Stomach (tissue), 9 donors: ENCODE results near the gene ATRNL1. TPM values are rescaled to one million over a fixed set of nuclear protein-coding genes. Genes with fewer than 3 reads are reported as not detected.

Experiments used
- DNase-seq, 2 donors: peaks; one replicate each; pipeline versions ENCODE4 v3.0.0 to v3.0.0-alpha.2; 2013 to 2019
- H3K27ac ChIP-seq, 5 donors: fragments of 200-600 bp in 4 of 5; sonication (generic) in 4 of 5; one replicate each; pipeline ENCODE4 v1.5.1; 2013 to 2019; ENCODE audit warnings: mild to moderate bottlenecking in 1 of 5, moderate library complexity in 1 of 5
- H3K27me3 ChIP-seq, 3 donors: fragments of 200-600 bp; sonication (generic); one replicate each; pipeline ENCODE4 v1.5.1; 2017 to 2019; ENCODE audit warnings: mixed run types in 1 of 3
- H3K36me3 ChIP-seq, 4 donors: fragments of 200-600 bp; sonication (generic); 1 replicate in 3 of 4; 2 replicates in 1 of 4; pipeline ENCODE4 v1.5.1; 2016 to 2019
- H3K4me1 ChIP-seq, 4 donors: fragments of 200-600 bp; sonication (generic); one replicate each; pipeline ENCODE4 v1.5.1; 2016 to 2019
- H3K4me3 ChIP-seq, 4 donors: fragments of 200-600 bp; sonication (generic) in 3 of 4; one replicate each; pipeline ENCODE4 v1.5.1; 2016 to 2019; ENCODE audit warnings: mild to moderate bottlenecking in 1 of 4
- H3K9me3 ChIP-seq, 4 donors: fragments of 200-600 bp; sonication (generic); one replicate each; pipeline ENCODE4 v1.5.1; 2016 to 2019
- EP300 ChIP-seq: sonication (generic); formaldehyde crosslinking; IDR thresholded peaks from one replicate; pipeline ENCODE4 v1.6.1; 2017; ENCODE audit warnings: antibody characterized with exemption
- POLR2A ChIP-seq, 4 donors: fragments of 450-650 bp; IDR thresholded peaks; one replicate each; pipeline ENCODE4 v1.6.1; 2016; ENCODE audit warnings: antibody characterized with exemption in 4 of 4, control low read depth in 2 of 4, mild to moderate bottlenecking in 1 of 4, moderate library complexity in 1 of 4
- POLR2AphosphoS5 ChIP-seq, 3 donors: sonication (generic); formaldehyde crosslinking; IDR thresholded peaks; one replicate each; pipeline ENCODE4 v1.6.1; 2016; ENCODE audit warnings: antibody characterized with exemption in 3 of 3
- WGBS, 5 donors: extraction: QIAGEN DNeasy Blood & Tissue Kit in 3 of 5; methylation state at CpG; one replicate each; pipeline versions ENCODE4 v1.1.5 to v1.1.7; 2013 to 2018; 5-methylcytosine and 5-hydroxymethylcytosine counted together
- intact Hi-C: fragments of 100-400 bp; cut with DNase I; formaldehyde crosslinking; loops from one replicate; pipeline ENCODE4 v1.15.1; 2023; ENCODE audit warnings: low total_unique reads
- polyA plus RNA-seq, 3 donors: library from polyadenylated mRNA; stranded (reverse); fragments of 200-250 nt; gene quantifications; one replicate each; pipeline ENCODE4 v1.2.3, GENCODE V29; 2013
- total RNA-seq, 5 donors: library from RNA; depleted of rRNA; stranded (reverse); fragments of >200 nt; gene quantifications; one replicate each; pipeline versions ENCODE4 v1.1.0 to v1.2.3, GENCODE V29; 2014 to 2016
- TF ChIP-seq, protein P1 (sequence below), 7 experiments: fragments of 450-650 bp in 4 of 7; fragments of 200-600 bp in 3 of 7; sonication (generic) in 3 of 7; IDR thresholded peaks; one replicate each; pipeline ENCODE4 v1.5.1; 2016 to 2019; ENCODE audit warnings: antibody characterized with exemption in 7 of 7, control low read depth in 2 of 7, mild to moderate bottlenecking in 1 of 7
- donor health status: healthy with polysubstance abuse.
- donor health status: Bipolar disorder and iron deficiency.
- donor health status: healthy.

The ATRNL1 gene
- total and polyA plus RNA-seq, 8 donors, result 0.12 to 50.7 (median 0.72) TPM; not detected in 1

DNA sequence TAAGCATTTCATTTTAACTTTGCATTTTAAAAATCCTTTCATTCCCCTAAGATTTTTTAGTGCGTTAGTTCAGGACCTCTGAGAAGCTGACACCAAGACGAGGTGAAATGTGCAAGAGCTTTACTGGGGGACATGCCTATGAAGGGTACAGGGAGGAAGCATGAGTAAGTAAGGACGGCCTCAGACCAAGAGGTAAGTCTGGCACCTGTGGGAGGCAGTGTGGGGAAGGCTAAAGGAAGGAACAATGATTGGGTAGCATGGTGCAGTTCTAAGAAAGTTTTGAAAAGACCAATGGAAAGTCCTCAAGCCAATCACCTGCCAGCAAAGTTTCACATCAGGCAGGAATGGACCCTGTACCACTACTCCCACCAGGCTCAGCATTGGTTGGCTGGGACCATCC is 810.7 kb downstream of the ATRNL1 start:
- H3K4me1 ChIP-seq, result no peaks in the 10 kb centered on the region
- no peak overlapping the region for H3K4me3 ChIP-seq
- H3K9me3 ChIP-seq, result no peaks in the 10 kb centered on the region
- no peaks in the 10 kb centered on the region for H3K36me3 ChIP-seq
- intact Hi-C loops, result no loop called here
- DNase-seq, result no peak
- H3K27me3 ChIP-seq, result no peaks in the 10 kb centered on the region
- no peak overlapping the region for H3K27ac ChIP-seq
- WGBS, 5 donors, result 79 to 93% (median 89%) methylated on average over 3 of the region's 3 CpGs
- TF ChIP-seq POLR2A (IDR thresholded peaks at IDR 0.05), result no peak
- TF ChIP-seq, protein P1, sequence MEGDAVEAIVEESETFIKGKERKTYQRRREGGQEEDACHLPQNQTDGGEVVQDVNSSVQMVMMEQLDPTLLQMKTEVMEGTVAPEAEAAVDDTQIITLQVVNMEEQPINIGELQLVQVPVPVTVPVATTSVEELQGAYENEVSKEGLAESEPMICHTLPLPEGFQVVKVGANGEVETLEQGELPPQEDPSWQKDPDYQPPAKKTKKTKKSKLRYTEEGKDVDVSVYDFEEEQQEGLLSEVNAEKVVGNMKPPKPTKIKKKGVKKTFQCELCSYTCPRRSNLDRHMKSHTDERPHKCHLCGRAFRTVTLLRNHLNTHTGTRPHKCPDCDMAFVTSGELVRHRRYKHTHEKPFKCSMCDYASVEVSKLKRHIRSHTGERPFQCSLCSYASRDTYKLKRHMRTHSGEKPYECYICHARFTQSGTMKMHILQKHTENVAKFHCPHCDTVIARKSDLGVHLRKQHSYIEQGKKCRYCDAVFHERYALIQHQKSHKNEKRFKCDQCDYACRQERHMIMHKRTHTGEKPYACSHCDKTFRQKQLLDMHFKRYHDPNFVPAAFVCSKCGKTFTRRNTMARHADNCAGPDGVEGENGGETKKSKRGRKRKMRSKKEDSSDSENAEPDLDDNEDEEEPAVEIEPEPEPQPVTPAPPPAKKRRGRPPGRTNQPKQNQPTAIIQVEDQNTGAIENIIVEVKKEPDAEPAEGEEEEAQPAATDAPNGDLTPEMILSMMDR (IDR thresholded peaks at IDR 0.05), result no peak
- TF ChIP-seq POLR2AphosphoS5 (IDR thresholded peaks at IDR 0.05), result no peak
- TF ChIP-seq EP300, result no peak

DNA sequence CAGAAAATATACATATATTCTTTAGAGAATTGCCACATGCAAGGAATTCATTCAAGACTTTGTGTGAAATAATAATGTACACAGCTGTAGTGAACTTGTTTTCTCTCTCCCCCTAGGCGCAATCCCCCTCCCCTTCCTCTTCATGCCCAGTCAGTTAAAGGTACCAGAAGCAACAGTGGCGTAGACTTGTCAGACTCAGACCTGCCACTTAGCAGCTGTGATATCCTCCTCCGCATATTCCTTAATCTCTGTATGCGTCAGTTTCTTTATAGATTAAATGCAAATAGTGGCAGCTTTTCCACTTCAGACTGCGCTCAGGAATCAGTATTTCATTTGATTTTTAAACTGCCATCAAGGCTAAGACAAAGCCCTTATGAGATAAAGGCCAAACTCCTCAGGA is 815.9 kb downstream of the ATRNL1 start:
- Histone ChIP-seq H3K27ac (no peak overlapping the region), H3K4me1 (no peaks in the 10 kb centered on the region), H3K9me3 (no peaks in the 10 kb centered on the region), H3K4me3 (no peak overlapping the region), H3K27me3 (no peaks in the 10 kb centered on the region), H3K36me3 (no peaks in the 10 kb centered on the region)
- no peak for DNase-seq
- TF ChIP-seq, protein P1 (IDR thresholded peaks at IDR 0.05), result no peak
- TF ChIP-seq POLR2A (IDR thresholded peaks at IDR 0.05) (no peak), POLR2AphosphoS5 (IDR thresholded peaks at IDR 0.05) (no peak), EP300 (no peak)
- intact Hi-C loops, result no loop called here
- WGBS, 5 donors, result 73 to 82% (median 77%) methylated on average over 5 of the region's 5 CpGs

DNA sequence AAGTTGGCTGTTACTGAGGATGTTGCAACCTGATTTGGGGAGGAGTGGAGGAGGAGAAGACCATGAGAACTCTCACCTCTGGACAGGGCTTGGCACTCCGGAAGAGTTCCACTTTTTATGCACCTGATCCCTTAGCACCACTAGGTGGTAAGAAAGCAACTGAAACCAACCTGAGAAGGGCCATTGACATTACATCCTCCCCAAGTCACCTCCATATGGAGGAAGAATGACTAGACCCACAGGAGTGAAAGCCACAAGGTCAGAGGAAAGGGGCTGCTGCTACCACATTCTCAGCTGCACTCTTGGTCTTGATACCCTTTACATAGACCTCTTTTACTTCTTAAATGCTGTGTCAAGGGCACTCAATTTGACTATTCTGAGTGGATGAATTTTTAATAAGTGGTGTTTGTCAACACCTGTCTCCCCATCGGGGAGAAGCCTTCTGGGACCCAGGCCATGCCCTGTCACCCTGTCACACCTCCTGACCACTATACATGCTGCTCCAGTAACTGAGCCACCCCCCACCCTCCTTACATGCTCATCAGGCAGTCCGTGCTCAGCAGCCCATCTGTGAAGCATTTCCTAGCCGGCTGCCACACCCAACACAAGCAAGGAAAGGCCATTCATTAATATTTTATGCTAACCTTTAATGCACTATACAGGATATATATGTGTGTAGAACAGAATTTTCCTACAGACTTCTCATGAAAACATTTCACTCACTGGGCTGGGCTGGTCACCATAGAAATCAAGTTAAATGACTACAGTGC is 817.0 kb downstream of the ATRNL1 start:
- 67 to 83% (median 74%) methylated on average over 4 of the region's 4 CpGs for WGBS, 5 donors
- H3K4me1 ChIP-seq, result no peaks in the 10 kb centered on the region
- no peak for TF ChIP-seq EP300
- no peak for TF ChIP-seq POLR2AphosphoS5 (IDR thresholded peaks at IDR 0.05)
- TF ChIP-seq, protein P1 (IDR thresholded peaks at IDR 0.05), result no peak
- TF ChIP-seq POLR2A (IDR thresholded peaks at IDR 0.05), result no peak
- intact Hi-C loops, result no loop called here
- no peaks in the 10 kb centered on the region for H3K36me3 ChIP-seq
- no peaks in the 10 kb centered on the region for H3K9me3 ChIP-seq
- no peak overlapping the region for H3K27ac ChIP-seq
- DNase-seq, result no peak
- no peaks in the 10 kb centered on the region for H3K27me3 ChIP-seq
- no peak overlapping the region for H3K4me3 ChIP-seq

DNA sequence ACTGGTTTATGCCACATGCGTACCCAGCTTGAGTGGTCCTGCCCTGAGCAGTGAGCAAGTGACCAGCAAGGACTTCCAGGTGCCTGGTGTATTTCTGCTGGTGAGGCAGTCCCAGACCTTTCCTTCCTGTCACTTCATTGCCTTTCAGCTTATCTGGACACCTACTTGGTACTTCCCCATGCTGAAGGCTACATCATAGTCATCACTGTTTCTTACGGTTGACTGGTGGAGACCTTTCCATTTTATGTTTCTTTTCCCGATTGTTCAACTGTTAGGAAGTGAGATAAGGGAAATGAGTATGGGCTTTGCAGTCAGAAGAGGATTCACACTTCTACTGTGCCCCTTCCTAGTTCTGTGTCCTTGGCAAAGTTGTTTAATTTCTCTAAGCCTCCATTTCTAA is 821.3 kb downstream of the ATRNL1 start:
- 86 to 94% (median 89%) methylated on average over 3 of the region's 3 CpGs for WGBS, 5 donors

More for the DNA sequence above, 821.3 kb downstream of the ATRNL1 start:
- TF ChIP-seq, protein P1 (IDR thresholded peaks at IDR 0.05), result no peak
- TF ChIP-seq POLR2A (IDR thresholded peaks at IDR 0.05) (no peak), EP300 (no peak), POLR2AphosphoS5 (IDR thresholded peaks at IDR 0.05) (no peak)
- intact Hi-C loops, result no loop called here
- no peak overlapping the region for H3K27ac ChIP-seq
- DNase-seq, result no peak
- H3K4me1 ChIP-seq, result no peaks in the 10 kb centered on the region
- H3K27me3 ChIP-seq, result no peaks in the 10 kb centered on the region
- H3K9me3 ChIP-seq, result no peaks in the 10 kb centered on the region
- H3K4me3 ChIP-seq, result no peak overlapping the region
- H3K36me3 ChIP-seq, result no peaks in the 10 kb centered on the region
